Kidney tubule cell (primary cell): ENCODE results near the gene AKAP8.
A peak's percentile ranks its signal among the peaks of the same experiment; 100 is the strongest.
"Not testable (repeated sequence)": the region's sequence is repeated elsewhere in the genome, so short reads cannot be mapped to it uniquely, and the experiment has no call there.

Experiments
- DNase-seq: peaks from one replicate; pipeline ENCODE4 v3.0.0-alpha.2; 2018; ENCODE audit warnings: low spot score

AKAP8 gene

DNA sequence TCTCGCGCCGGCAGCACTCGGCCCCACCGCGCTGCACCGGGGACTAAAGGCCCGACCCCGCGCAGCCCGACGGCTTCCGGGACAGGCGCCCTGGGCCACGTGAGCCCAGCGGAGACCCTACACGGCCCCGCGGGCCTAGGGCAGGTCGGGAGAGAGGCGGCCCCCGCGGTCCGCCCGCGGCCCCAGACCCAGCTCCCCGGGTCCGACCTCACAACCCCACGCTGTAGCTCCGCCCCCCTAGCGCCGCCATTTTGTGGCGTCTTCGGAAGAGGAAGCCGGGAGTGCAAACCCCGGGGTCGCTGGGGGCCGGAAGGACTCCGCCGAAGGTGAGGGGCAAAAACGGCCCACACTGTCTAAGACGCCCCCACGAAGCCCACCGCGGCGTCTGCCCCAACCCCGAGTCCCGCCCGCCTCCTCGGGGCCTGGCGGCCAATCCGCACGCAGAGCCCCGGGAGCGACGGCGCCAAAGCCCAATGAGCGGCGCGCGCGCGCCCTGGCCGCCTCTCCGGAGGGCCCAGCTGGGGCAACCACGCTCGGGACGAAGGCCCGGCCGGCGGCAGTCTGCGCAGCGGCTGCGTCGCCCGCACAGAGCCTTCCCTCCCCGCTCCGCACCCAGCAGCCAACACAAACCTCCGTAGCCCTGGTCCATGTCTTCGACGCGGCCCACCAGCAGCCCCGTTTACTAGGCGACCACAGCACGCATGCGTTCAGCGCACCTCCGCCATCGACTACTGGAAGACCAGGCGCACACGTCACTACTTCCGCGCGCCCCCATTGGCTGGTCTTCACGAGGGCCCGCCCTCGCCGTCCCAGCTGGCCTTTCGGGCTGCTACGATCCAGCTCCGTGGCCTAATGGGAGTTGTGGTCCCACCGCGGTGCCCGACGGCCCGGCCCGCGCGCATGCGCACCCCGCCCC, at the start of gene AKAP8:
Gene AKAP8, minus strand, starts transcription at position 705 of the 916 bp plus-strand sequence. Its CDS starts 56 bp downstream, at position 649.
- DNase-seq = peak; percentile 99

- DNase-seq = no peak
Measured at GRCh38 chr19:15427991-15428471, 48.4 kb upstream of the AKAP8 start.

- DNase-seq = no peak
Measured at GRCh38 chr19:15427350-15427700, 47.7 kb upstream of the AKAP8 start.

DNA sequence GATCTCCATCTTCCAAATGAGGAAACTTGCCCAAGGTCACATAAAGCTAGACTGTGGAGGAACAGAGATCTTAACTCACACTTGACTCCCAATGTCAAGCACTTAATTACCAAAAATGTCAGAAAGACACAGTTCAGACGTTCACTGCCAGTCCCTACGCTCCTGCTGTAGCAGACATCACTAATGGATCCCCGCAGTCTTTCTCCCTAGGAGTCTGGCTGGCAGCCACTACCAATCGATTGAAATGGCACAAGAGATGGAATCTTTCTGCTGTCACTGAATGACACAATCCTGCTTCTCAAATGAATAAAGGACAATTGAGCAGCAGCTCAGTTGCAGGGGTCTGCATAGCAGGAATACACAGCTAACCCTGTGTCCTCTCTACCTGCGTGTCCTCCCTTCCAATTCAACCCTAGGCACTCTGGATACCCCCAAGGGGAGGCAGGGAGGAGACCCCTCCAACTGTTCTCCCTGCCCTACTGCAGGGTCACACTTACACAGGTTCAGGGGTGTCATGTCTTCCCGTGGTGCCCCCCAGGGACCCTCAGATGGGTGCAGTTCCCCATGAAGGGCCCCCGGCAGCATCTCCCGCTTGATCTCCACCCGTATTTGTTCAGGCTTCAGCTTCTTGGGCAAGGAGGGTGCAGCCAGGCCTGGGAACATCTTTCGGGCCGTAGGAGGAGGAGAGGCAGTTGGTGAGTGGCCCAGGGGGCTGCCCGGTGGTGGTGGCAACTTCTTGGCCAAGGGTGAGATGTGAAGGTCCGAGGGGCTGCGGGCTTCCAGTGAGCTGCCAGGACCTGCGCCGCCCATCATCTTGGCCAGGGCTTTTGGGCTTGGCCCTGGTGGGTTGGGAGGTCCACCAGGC, 47.1 kb upstream of the AKAP8 start:
- DNase-seq = no peak

- no peak for DNase-seq
Measured at GRCh38 chr19:15425321-15425950, 45.8 kb upstream of the AKAP8 start.

DNA sequence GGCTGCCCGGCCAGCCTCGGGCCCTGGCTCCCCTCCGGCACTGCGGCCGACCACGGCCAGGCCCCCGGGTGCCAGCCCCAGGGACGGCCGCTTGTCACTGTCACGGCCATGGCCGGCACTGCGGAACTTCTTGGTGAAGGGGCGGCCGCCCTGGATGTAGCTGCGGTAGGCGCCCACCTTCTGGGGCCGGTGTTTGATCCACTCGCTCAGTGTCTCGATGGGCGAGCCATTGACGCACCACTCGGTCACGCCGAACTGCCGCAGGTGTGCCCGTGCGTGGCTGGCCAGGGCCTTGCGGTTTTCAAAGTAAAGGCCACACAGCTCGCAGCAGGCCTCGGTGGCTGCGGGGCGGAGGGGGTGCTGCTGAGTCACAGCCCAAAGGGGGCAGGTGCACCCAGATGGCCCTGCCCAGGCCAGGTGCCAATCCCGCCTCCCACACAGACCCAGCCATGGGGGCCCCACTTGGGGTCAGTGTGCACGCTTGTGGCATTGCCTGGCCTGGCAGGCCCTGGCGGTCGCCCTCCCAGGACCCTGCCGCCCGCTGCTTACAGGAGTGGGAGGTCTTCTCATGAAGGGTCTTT, 45.2 kb upstream of the AKAP8 start:
- DNase-seq = no peak

GRCh38 chr19:15424121-15424520, 44.5 kb upstream of the AKAP8 start:
- no peak for DNase-seq

DNA sequence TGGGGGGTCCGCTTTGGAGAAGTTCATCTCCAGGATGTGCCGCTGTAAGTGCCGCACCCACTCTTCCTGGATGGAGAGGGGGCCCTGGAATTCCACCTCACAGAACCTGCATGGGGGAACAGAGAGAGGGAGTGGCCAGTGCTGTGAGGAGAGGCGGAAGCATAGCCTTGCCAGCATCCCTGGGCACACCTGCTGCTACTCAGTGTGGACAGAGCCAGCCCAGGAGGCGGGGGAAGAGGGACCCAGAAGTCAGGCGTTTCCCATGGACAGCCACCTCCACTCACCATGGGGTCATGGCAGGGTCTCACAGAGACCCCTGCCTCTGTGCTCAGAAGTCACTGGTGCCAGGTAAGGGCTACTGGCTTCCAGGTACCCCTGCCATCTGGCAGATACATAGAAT, 43.5 kb upstream of the AKAP8 start:
- DNase-seq = no peak

DNA sequence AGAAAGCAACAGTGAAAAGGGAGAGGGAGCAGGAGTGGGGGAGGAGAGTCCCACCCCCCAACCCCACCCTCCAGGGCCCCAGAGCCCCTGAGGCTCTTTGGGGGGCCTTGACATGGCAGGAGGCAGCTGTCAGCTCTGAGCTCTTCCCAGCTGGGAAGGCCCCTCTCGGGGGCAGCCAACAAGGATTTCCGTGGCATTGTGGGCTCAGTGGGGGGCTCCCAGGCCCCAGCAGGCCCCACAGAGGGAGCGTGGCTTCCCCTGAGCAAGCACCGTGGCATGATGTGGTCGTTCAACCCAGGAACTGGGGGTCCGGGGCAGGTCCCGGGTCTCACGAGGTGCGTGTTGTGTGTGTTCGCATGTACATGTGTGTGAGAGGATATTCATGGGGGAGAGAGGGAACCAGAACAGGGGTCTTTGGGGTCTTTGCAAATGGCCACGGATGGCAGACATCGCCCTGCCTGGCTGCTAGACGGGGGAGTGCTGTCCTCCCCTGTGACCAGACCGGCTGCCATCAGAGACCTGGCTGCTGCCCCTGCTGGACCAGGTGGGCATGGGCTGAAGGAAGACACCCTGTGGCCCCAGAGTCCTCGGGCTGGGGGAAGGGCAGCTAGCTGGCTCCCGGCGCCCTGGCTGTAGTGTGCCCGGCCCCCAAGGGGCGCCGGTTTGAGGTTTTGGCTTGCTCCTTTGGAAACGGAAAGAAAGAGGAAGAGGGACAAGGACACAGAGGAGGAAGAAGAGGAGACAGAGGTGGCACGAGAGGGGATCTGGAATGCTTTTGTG, 42.9 kb upstream of the AKAP8 start:
- no peak for DNase-seq

DNA sequence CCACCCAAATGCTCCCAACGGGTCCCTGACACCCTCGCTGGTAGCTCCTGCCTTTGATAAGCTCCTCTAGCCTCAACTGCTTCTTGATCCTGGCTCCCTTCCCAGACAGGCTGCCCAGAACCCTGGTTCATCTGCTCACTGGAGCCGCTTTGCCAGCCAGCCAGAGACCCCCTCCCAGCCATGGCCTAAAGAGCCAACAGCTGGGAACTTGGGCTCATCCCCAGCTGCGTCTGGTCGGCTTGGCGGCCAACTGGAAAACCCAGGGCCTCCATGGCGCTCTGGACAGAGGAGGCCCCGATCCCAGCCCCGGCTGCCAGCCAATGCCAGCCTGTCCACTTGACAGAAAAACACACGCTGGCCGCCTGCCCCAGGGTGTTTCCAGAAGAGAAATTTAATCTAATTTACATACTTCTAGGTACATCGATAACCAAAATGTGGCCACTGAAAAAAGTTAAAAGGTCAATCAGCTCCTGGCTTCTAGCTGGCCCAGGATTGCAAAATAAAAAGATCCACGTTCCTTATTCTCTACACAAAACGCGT, 42.2 kb upstream of the AKAP8 start:
- no peak for DNase-seq

DNA sequence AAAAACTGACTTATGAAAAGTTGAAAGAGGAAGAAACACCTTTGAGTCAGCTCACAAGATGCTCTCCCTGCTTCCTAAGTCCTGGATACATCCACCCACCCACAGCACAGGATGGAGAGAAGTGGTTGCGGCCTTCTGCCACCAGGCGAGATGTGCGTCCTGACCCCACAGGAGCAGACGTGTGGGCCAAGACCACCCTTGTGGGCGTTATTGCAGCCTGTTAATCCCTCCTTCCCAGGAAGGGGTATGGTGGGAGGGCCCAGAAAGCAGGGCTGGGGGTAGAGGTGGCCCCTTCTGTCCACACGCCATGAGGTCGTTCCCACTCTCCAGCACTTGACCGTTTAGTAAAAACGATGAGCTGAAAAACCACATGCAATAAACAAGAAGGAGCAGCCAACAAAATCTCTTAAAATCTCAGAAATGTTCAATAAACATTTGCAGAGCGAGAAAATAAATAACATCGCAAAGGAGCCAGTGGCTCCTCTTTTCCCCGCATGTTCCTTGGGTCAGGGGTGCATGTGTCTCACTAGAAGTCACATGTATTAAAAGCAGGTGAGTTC, 41.6 kb upstream of the AKAP8 start:
- DNase-seq = no peak

DNA sequence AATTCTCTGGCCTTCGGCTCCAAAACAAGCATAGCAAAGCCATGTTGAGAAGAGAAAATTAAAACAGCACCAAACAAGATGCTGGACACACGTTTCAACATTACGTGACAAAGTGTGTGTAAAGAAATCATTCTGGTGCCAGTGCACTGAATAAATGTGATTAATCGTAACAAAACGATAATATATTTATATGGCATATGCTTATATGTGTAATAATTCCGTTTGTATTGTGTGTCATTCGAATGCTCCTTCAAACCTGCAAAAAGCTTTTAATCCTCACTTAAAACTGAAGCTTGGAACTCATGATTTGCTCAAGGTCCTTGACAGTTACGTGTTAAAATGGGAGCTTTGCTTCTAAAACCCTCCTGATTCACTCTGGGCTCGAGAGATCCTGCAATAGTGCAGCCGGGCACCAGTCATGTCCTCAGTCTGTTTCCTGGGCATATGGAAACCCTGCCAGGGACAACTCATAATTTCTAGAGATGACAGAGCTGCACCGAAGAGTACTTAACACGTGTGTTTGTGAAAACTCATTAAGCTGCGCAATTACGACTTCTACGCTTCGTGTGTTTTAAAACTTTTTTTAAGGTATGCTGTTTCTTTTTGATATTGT, 39.9 kb upstream of the AKAP8 start:
- peak; percentile 16 for DNase-seq

- DNase-seq = peak; percentile 100
Measured at GRCh38 chr19:15418579-15419412, 39.2 kb upstream of the AKAP8 start, which contains the start of gene AKAP8L. AKAP8L (minus strand) TSS chr19:15418988; CDS start chr19:15418923, 65 bp downstream.

GRCh38 chr19:15418231-15418578, 38.6 kb upstream of the AKAP8 start:
- peak; percentile 40 for DNase-seq

DNA sequence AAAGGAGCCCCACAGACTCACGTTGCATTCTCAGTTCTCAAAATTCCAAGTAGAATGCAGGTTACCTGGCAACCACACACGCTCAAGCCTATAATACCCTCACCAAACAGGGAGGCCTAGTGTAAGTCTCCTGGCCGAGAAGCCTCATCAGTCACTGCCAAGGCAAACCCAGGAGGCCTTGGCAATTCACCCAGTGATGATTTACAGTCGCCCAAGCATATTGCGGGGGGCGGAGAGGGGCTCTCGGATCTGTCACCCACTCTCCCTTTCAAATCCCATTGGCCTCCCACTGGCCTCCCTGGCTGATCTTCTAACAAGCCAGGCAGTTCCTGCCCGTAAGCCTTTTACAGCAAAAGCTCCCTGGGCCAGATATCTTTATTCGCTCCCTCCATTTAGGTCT, 38.1 kb upstream of the AKAP8 start:
- peak; percentile 37 for DNase-seq

DNA sequence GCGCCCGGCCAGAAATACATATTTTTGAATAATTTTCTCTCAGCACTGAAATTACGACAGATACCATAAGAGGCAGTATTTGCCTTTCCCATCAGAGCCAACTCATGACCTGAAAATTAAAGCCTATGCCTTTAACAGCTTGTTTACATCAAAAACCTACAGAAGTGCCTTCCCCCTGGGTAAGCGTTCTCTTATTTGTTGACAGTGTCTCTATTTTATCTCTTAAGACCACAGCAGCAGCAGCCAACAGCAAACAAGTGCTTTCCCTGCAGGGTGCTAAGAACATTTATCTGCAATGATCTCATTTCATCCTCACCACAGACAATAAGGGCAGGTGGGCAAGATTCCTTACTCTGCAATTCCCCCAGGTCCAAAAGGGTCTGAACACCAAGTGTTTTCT, 33.2 kb upstream of the AKAP8 start:
- DNase-seq = no peak

DNA sequence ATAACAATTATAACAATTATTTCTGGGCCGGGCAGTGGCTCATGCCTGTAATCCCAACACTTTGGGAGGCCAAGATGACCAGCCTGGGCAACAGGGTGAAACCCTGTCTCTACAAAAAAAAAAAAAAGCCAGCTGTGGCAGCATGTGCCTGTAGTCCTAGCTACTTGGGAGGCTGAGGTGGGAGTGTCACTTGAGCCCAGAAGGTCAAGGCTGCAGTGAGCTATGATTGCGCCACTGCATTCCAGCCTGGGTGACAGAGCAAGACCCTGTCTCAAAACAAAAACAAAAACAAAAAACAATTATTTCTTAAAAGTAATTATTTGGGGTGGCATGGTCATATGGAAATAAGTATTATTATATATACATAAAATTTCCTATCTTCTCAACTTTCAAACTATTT, 31.8 kb upstream of the AKAP8 start:
- DNase-seq = not testable (repeated sequence)

- DNase-seq = peak; percentile 76
Measured at GRCh38 chr19:15404780-15405211, 25.2 kb upstream of the AKAP8 start.
